KBM-7 (cell line): Measurements from ENCODE around the gene CMSS1.
"Not testable (repeated sequence)": the region's sequence is repeated elsewhere in the genome, so short reads cannot be mapped to it uniquely, and the experiment has no call there.

ENCODE experiments used
- DNase-seq: peaks from one replicate; pipeline ENCODE4 v3.0.0-alpha.2; 2015
- in situ Hi-C: fragments of 300-500 bp; cut with MboI; formaldehyde crosslinking; loops from 2 replicates; pipeline ENCODE4 v1.14.3; 2020; ENCODE audit warnings: low sequenced_read_pairs, low pct_unique_long_range_greater_than_20kb, mixed read lengths

Gene CMSS1

DNA sequence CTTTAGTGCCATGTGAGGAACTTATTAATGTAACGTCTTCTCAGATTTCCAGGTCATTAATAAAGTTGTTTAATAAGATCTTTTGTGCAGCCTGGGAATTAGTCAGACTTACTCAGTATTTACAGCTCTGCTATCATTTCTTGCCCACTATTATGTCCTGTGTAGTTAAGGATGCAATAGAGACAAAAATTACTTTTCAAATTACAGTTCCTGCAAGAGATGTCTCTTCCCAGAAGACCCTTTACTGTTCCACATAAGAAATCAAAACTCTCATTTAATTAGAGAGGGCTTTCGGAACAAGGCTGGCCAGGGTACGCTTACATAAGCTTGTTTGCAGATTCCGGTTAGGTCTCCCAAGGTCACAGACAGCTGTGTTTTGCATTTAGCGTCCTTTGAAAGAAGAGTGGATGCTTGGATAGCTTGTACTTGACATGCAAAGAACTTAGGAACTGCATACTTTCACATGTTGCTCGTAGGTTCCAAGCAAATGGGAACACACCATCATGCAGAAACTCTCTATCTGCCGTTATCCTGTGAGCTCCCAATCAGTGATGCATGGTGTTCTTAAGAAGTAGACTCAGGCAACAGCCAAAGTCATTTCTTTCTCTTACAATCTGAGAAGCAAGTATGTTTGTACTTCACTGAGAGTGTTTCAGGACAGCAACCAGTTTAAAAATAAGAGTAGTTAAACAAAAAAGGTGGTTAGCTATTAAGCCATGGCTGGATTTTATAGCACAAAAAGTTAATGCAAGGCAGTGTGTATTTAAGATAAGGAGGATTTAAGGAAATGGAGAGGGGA lies 259.3 kb downstream of the CMSS1 start:
- DNase-seq, result no peak
- in situ Hi-C loops, result loop anchor here (10.0 kb wide), 1 partner anchor 168 kb away; no protein-coding TSS in a partner anchor

DNA sequence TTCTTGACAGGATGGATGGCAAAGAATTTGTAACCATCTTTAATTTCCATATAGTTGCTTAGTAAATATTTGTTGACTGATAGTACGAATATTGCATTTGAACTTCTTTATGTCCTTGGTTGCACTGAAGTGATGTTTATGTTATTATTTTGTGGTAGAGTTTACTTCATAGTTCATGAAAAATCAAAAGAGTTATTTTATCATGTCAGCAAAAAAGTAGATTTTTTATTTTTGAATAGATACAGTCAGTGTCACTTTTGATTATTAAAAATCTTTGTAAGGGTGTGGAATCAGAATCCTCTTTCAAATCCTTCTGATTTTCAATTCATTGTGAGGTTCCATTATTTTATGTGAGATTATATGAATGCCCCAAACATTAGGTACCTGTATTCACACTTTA lies 261.7 kb downstream of the CMSS1 start:
- in situ Hi-C loops, result loop anchor here (10.0 kb wide), 1 partner anchor 165 kb away; no protein-coding TSS in a partner anchor
- DNase-seq, result no peak

- no peak for DNase-seq
- in situ Hi-C loops, result no loop called here
Measured at GRCh38 chr3:100080573-100080972, 262.9 kb downstream of the CMSS1 start.

GRCh38 chr3:100081311-100081710 lies 263.6 kb downstream of the CMSS1 start:
- in situ Hi-C loops, result no loop called here
- DNase-seq, result no peak

- in situ Hi-C loops, result no loop called here
- DNase-seq, result no peak
Measured at GRCh38 chr3:100081986-100082692, 264.5 kb downstream of the CMSS1 start.

DNA sequence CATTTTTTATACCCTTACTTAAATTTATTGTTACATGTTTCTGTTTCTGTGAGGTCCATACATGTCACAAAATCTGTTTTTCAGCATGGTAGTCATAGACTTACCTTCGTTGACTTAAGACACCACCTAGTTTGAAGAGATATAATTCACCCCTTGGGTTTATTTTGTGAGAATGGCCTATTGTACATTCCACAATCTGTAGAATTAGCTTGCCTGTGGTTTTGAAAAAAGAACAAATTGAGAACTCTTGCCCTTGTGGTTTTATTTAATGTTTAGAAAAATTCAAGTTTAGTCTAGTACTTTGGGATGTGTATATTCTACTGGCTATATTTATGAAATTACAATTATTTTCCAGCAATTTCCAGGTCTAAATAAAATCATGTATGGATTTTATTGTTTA lies 265.1 kb downstream of the CMSS1 start:
- in situ Hi-C loops, result no loop called here
- DNase-seq, result no peak

- DNase-seq, result no peak
- in situ Hi-C loops, result no loop called here
Measured at GRCh38 chr3:100083209-100083608, 265.5 kb downstream of the CMSS1 start.

DNA sequence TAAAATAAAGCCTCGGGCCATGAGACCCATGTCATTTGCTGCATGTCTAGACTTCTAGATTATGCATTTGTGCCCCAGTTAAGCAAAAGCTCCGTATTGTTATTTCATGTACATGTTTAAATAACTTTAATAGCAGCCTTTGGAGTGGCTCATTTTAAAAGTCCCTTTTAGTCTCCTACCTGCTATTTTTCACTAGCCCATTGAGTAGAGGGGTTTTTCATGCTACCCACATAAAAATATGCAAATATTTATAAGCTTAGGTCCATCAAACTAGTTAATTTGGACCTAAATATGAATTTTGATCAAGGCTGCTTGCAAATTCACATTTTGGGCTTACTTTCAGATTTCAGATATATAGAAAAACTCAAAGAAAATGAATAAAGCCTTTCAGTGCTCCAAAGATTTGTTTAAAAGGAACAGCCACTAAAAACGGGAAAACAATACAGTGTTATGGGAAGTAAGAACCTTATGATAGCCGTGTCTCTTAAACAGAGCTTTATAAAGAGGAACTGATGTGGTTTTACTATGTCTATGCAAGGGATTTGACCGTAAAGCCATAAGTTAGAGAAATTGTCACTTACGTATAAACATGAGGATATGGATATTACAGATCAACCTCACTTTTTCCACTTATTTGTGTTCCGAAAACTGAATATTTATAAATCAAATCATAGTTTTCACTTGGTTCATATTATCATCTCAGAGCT lies 266.6 kb downstream of the CMSS1 start:
- in situ Hi-C loops, result no loop called here
- DNase-seq, result peak; percentile 52

- in situ Hi-C loops, result no loop called here
- no peak for DNase-seq
Measured at GRCh38 chr3:100086401-100086800, 268.7 kb downstream of the CMSS1 start.

DNA sequence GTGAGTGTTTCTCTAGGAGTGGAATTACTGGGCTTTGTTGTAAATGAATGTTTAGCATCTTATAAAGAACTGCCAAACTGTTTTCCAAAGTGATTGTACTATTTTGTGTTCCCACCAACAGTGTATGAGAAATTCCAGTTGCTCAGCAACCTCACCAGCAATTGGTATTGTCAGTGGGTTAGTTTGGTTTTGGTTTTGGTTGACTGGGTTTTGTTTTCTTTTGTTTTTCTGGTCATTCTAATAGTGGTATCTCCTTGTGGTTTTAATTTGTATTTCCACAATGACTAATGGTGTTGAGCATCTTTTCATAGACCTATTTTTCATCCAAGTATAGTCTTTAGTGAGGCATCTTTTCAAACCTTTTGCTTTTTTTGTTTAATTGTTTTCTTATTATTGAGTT lies 269.5 kb downstream of the CMSS1 start:
- in situ Hi-C loops, result no loop called here
- no peak for DNase-seq

GRCh38 chr3:100088735-100089368 lies 271.2 kb downstream of the CMSS1 start:
- in situ Hi-C loops, result no loop called here

DNA sequence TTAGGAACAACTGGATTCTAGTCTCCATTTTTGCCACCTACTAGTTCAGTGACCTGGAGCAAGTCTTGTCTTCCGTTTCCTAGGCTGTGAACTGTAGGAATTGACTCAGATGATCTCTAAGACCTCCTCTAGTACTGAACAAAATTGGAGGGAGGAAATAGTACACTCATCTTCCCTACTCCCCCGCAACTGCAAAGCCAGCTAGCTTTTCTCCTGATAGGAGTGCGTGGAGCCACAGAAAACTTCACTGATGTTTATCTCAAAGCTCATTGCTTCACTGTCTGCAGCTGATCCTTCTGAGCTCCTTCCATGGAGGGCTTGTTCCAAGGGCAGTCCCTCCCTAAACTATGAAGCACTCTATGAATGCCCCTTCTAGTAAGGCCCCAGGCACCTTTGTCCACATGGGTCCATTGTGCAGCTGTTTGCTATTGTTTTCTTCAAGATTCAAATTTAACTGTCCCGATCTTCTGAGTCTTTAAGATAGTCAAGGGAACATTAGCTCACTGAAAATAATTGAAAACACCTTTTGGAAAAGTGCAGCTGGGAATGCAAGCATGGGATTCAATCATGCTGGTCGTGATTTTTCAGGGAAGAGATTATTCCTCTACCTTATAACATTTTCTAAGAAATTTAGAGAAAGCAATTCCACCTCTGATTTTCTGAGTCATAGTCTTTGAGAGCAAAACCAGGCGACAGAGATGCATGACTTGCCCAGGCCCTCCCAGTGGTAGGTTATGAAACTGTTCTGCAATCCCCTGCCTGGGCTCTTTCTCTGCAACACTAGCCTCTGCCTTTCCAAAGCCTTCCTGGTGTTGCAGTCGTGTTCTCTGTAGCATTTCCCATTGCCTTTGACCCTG lies 272.4 kb downstream of the CMSS1 start:
- DNase-seq, result peak; percentile 82
- in situ Hi-C loops, result no loop called here

More at GRCh38 chr3:100088735-100089368, 271.2 kb downstream of the CMSS1 start:
- no peak for DNase-seq

DNA sequence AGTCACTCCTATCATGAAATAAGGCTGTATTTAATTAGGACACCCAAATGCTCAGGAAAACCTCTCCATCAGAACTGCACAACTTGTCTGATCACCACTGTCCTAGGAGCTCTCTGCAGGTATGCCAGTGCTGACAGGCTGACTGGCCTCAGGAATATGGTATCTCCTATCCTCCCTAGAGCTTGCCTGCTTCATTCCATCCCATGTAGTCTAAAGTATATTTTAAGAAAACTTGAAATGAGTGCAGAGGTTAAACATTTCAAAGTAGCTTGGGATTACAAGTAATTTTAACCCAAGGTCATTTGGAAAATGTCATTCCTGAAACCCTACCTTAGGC lies 273.0 kb downstream of the CMSS1 start:
- DNase-seq, result no peak
- in situ Hi-C loops, result no loop called here

GRCh38 chr3:100093831-100094230 lies 276.2 kb downstream of the CMSS1 start:
- in situ Hi-C loops, result no loop called here
- no peak for DNase-seq

GRCh38 chr3:100096286-100096685 lies 278.6 kb downstream of the CMSS1 start:
- DNase-seq, in situ Hi-C loops: not testable (repeated sequence)

GRCh38 chr3:100096866-100097265 lies 279.2 kb downstream of the CMSS1 start:
- no peak for DNase-seq
- in situ Hi-C loops, result no loop called here

GRCh38 chr3:100097919-100098783 lies 280.5 kb downstream of the CMSS1 start:
- in situ Hi-C loops, result no loop called here
- DNase-seq, result no peak

GRCh38 chr3:100098784-100099070 lies 281.1 kb downstream of the CMSS1 start:
- in situ Hi-C loops, result no loop called here
- DNase-seq, result no peak
